HG03575 (cell line): ENCODE measurements around the gene CCDC85C.

ENCODE experiments used
- ATAC-seq: cut with Tn5 transposase; IDR thresholded peaks from one replicate; pipeline ENCODE4 v1.9.1; 2021; ENCODE audit not compliant: unreplicated experiment, insufficient number of reproducible peaks, low FRiP score; ENCODE audit errors: extremely low read depth

The CCDC85C gene

GRCh38 chr14:99535448-99535847, 68.6 kb downstream of the CCDC85C start:
- ATAC-seq: no peak

- no peak for ATAC-seq
Measured at GRCh38 chr14:99534863-99535262, 69.1 kb downstream of the CCDC85C start.

GRCh38 chr14:99534333-99534732, 69.7 kb downstream of the CCDC85C start:
- ATAC-seq: no peak

- ATAC-seq: no peak
Measured at GRCh38 chr14:99532310-99532709, 71.7 kb downstream of the CCDC85C start.

GRCh38 chr14:99531251-99532096, 72.5 kb downstream of the CCDC85C start:
- no peak for ATAC-seq

- no peak for ATAC-seq
Measured at GRCh38 chr14:99530407-99531155, 73.4 kb downstream of the CCDC85C start.

GRCh38 chr14:99529899-99530298, 74.1 kb downstream of the CCDC85C start:
- no peak for ATAC-seq

- no peak for ATAC-seq
Measured at GRCh38 chr14:99527427-99528076, 76.5 kb downstream of the CCDC85C start.

GRCh38 chr14:99527026-99527425, 77.0 kb downstream of the CCDC85C start:
- ATAC-seq: no peak

GRCh38 chr14:99525699-99526080, 78.3 kb downstream of the CCDC85C start:
- no peak for ATAC-seq

- no peak for ATAC-seq
Measured at GRCh38 chr14:99524804-99525698, 79.0 kb downstream of the CCDC85C start.

GRCh38 chr14:99524091-99524661, 79.8 kb downstream of the CCDC85C start:
- no peak for ATAC-seq

GRCh38 chr14:99523704-99524055, 80.3 kb downstream of the CCDC85C start:
- no peak for ATAC-seq

GRCh38 chr14:99522934-99523703, 80.9 kb downstream of the CCDC85C start:
- no peak for ATAC-seq

- ATAC-seq: no peak
Measured at GRCh38 chr14:99522457-99522891, 81.5 kb downstream of the CCDC85C start.

- ATAC-seq: no peak
Measured at GRCh38 chr14:99522025-99522401, 82.0 kb downstream of the CCDC85C start.

GRCh38 chr14:99521176-99522024, 82.6 kb downstream of the CCDC85C start:
- no peak for ATAC-seq
